GM18502 (cell line): ENCODE results near the gene POLD3.

ENCODE experiments used
- ATAC-seq: cut with Tn5 transposase; IDR thresholded peaks from one replicate; pipeline ENCODE4 v1.9.1; 2021; ENCODE audit warnings: mild to moderate bottlenecking; ENCODE audit not compliant: unreplicated experiment, poor library complexity

Gene POLD3

GRCh38 chr11:74592441-74593362, at the start of gene POLD3:
Gene POLD3, plus strand, starts transcription at chr11:74592582. Its CDS starts 77 bp downstream, at chr11:74592659.
- ATAC-seq = peak; percentile 92

- no peak for ATAC-seq
Observed at GRCh38 chr11:74543991-74544390, 48.4 kb upstream of the POLD3 start.

GRCh38 chr11:74546752-74547151, 45.6 kb upstream of the POLD3 start:
- ATAC-seq = no peak

- no peak for ATAC-seq
Observed at GRCh38 chr11:74550991-74551753, 41.2 kb upstream of the POLD3 start.

- ATAC-seq = no peak
Observed at GRCh38 chr11:74551754-74552145, 40.6 kb upstream of the POLD3 start.

- ATAC-seq = no peak
Observed at GRCh38 chr11:74557526-74557925, 34.9 kb upstream of the POLD3 start.

- ATAC-seq = no peak
Observed at GRCh38 chr11:74559110-74559933, 33.1 kb upstream of the POLD3 start.

- ATAC-seq = no peak
Observed at GRCh38 chr11:74559934-74560309, 32.5 kb upstream of the POLD3 start.

- no peak for ATAC-seq
Observed at GRCh38 chr11:74566146-74566960, 26.0 kb upstream of the POLD3 start.

- ATAC-seq = no peak
Observed at GRCh38 chr11:74568028-74568427, 24.4 kb upstream of the POLD3 start.

GRCh38 chr11:74570266-74571061, 21.9 kb upstream of the POLD3 start:
- ATAC-seq = no peak

- ATAC-seq = no peak
Observed at GRCh38 chr11:74571062-74571399, 21.4 kb upstream of the POLD3 start.

- ATAC-seq = no peak
Observed at GRCh38 chr11:74572349-74572748, 20.0 kb upstream of the POLD3 start.

- no peak for ATAC-seq
Observed at GRCh38 chr11:74574563-74574962, 17.8 kb upstream of the POLD3 start.

- ATAC-seq = no peak
Observed at GRCh38 chr11:74575999-74576398, 16.4 kb upstream of the POLD3 start.

GRCh38 chr11:74577181-74577580, 15.2 kb upstream of the POLD3 start:
- no peak for ATAC-seq

- no peak for ATAC-seq
Observed at GRCh38 chr11:74577624-74578396, 14.6 kb upstream of the POLD3 start.

- no peak for ATAC-seq
Observed at GRCh38 chr11:74579577-74580270, 12.7 kb upstream of the POLD3 start.
